Parathyroid adenoma (tissue), 2 donors: ENCODE results near the gene SNRNP25.
"Not testable (repeated sequence)": the region's sequence is repeated elsewhere in the genome, so short reads cannot be mapped to it uniquely, and the experiment has no call there.

Source experiments
- H2AFZ ChIP-seq: fragments of 300-600 bp; sonication (generic); one replicate; pipeline ENCODE4 v1.7.0; 2017; ENCODE audit warnings: antibody characterized with exemption, mild to moderate bottlenecking
- H3K27ac ChIP-seq: fragments of 300-600 bp; sonication (generic); one replicate; pipeline ENCODE4 v1.7.0; 2017
- H3K27me3 ChIP-seq: fragments of 300-600 bp; sonication (generic); one replicate; pipeline ENCODE4 v1.7.0; 2017; ENCODE audit warnings: low read length; ENCODE audit not compliant: control insufficient read depth, insufficient read depth
- H3K36me3 ChIP-seq: fragments of 300-600 bp; sonication (generic); one replicate; pipeline ENCODE4 v1.7.0; 2017; ENCODE audit warnings: low read length; ENCODE audit not compliant: control insufficient read depth, insufficient read depth
- H3K4me1 ChIP-seq: fragments of 300-600 bp; sonication (generic); one replicate; pipeline ENCODE4 v1.7.0; 2017; ENCODE audit warnings: control low read depth
- H3K4me2 ChIP-seq: fragments of 300-600 bp; sonication (generic); one replicate; pipeline ENCODE4 v1.7.0; 2017; ENCODE audit warnings: low read length
- H3K4me3 ChIP-seq: fragments of 300-600 bp; sonication (generic); one replicate; pipeline ENCODE4 v1.7.0; 2017; ENCODE audit warnings: low read depth, low read length
- H3K79me2 ChIP-seq: fragments of 300-600 bp; sonication (generic); one replicate; pipeline ENCODE4 v1.7.0; 2017; ENCODE audit warnings: control low read depth
- H3K9ac ChIP-seq: fragments of 300-600 bp; sonication (generic); one replicate; pipeline ENCODE4 v1.7.0; 2017; ENCODE audit warnings: mild to moderate bottlenecking
- H3K9me3 ChIP-seq: fragments of 300-600 bp; sonication (generic); one replicate; pipeline ENCODE4 v1.7.0; 2017; ENCODE audit warnings: low read length; ENCODE audit not compliant: control insufficient read depth
- TF ChIP-seq, protein P1 (sequence below): fragments of 300-600 bp; sonication (generic); IDR thresholded peaks from one replicate; pipeline ENCODE4 v1.7.0; 2017; ENCODE audit warnings: antibody characterized with exemption, mild to moderate bottlenecking
- donor health status: primary hyperparathyroidism.

The SNRNP25 gene

DNA sequence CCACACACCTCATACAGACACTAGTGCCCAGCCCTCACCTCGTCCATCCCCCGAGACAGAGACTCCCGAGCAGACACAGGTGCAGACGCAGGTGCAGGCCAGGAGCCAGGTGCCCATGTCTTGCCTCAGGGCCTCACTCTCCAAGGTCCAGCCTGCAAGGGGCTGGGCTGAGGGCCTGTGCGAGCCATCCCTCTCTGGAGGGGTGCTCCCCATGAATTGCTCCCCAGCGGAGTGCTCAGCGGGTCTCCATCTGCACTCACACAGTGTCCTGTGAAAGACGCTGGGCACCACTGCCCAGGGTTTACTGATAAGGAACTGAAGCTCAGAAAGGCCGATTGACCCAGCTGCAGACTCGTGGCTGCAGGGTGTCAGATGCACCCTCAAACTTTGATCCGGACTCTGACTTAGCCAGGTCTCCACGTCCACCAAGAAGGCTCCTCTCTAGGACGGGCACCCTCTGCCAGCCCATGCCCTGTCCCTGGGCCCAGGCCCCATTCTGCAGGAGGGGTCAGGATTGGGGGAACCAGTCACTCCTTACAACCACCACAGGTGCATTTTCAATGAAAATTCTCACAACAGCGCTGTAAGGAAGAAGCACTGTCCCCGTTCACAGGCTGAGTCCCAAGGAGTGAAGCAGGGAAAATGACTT is 17.2 kb upstream of the SNRNP25 start:
- H3K9ac ChIP-seq = no peak overlapping the region
- H2AFZ ChIP-seq = no peak overlapping the region
- H3K36me3 ChIP-seq = no peaks in the 10 kb centered on the region
- H3K9me3 ChIP-seq = no peaks in the 10 kb centered on the region
- no peaks in the 10 kb centered on the region for H3K4me1 ChIP-seq
- H3K4me2 ChIP-seq = no peak overlapping the region
- H3K4me3 ChIP-seq = no peak overlapping the region
- H3K79me2 ChIP-seq = no peaks in the 10 kb centered on the region
- H3K27ac ChIP-seq = no peak overlapping the region
- no peaks in the 10 kb centered on the region for H3K27me3 ChIP-seq
- TF ChIP-seq, protein P1, sequence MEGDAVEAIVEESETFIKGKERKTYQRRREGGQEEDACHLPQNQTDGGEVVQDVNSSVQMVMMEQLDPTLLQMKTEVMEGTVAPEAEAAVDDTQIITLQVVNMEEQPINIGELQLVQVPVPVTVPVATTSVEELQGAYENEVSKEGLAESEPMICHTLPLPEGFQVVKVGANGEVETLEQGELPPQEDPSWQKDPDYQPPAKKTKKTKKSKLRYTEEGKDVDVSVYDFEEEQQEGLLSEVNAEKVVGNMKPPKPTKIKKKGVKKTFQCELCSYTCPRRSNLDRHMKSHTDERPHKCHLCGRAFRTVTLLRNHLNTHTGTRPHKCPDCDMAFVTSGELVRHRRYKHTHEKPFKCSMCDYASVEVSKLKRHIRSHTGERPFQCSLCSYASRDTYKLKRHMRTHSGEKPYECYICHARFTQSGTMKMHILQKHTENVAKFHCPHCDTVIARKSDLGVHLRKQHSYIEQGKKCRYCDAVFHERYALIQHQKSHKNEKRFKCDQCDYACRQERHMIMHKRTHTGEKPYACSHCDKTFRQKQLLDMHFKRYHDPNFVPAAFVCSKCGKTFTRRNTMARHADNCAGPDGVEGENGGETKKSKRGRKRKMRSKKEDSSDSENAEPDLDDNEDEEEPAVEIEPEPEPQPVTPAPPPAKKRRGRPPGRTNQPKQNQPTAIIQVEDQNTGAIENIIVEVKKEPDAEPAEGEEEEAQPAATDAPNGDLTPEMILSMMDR = no peak

GRCh38 chr16:37511-37910 is 16.1 kb upstream of the SNRNP25 start:
- H3K4me1 ChIP-seq = no peaks in the 10 kb centered on the region
- no peaks in the 10 kb centered on the region for H3K79me2 ChIP-seq
- no peaks in the 10 kb centered on the region for H3K27me3 ChIP-seq
- no peaks in the 10 kb centered on the region for H3K36me3 ChIP-seq
- no peak overlapping the region for H3K4me2 ChIP-seq
- H2AFZ ChIP-seq = no peak overlapping the region
- H3K27ac ChIP-seq = no peak overlapping the region
- no peak overlapping the region for H3K4me3 ChIP-seq
- H3K9ac ChIP-seq = no peak overlapping the region
- TF ChIP-seq, protein P1 = no peak
- H3K9me3 ChIP-seq = no peaks in the 10 kb centered on the region

- H3K79me2 ChIP-seq, H3K27me3 ChIP-seq, H3K9me3 ChIP-seq, H2AFZ ChIP-seq, H3K4me2 ChIP-seq, H3K36me3 ChIP-seq, H3K27ac ChIP-seq, H3K9ac ChIP-seq, H3K4me3 ChIP-seq, H3K4me1 ChIP-seq: not testable (repeated sequence)
Observed at GRCh38 chr16:38206-38605, 15.4 kb upstream of the SNRNP25 start.

- Histone ChIP-seq H3K4me1 (no peaks in the 10 kb centered on the region), H3K27me3 (no peaks in the 10 kb centered on the region), H3K79me2 (no peaks in the 10 kb centered on the region), H3K9ac (no peak overlapping the region), H2AFZ (no peak overlapping the region), H3K27ac (no peak overlapping the region), H3K4me3 (no peak overlapping the region), H3K4me2 (no peak overlapping the region), H3K36me3 (no peaks in the 10 kb centered on the region), H3K9me3 (no peaks in the 10 kb centered on the region)
- TF ChIP-seq, protein P1 = no peak
Observed at GRCh38 chr16:38941-39892, 14.4 kb upstream of the SNRNP25 start.

GRCh38 chr16:41439-42068 is 12.1 kb upstream of the SNRNP25 start:
- Histone ChIP-seq H3K79me2 (no peaks in the 10 kb centered on the region), H3K4me3 (no peak overlapping the region), H3K27ac (no peak overlapping the region), H2AFZ (no peak overlapping the region), H3K4me2 (no peak overlapping the region), H3K9me3 (no peaks in the 10 kb centered on the region), H3K36me3 (no peaks in the 10 kb centered on the region), H3K4me1 (no peaks in the 10 kb centered on the region), H3K27me3 (no peaks in the 10 kb centered on the region), H3K9ac (no peak overlapping the region)
- TF ChIP-seq, protein P1 = no peak
